GM23338 (cell line): ENCODE results near the gene PPP1R3E. TPM values are rescaled to one million over a fixed set of nuclear protein-coding genes. Genes with fewer than 3 reads are reported as not detected.

Source experiments
- ATAC-seq: fragments of 200-7000 bp; cut with Tn5 transposase; 3 replicates; pipeline ENCODE4 v1.9.1; 2020
- DNase-seq: peaks from one replicate; pipeline ENCODE4 v3.0.0-alpha.2; 2015; ENCODE audit warnings: low spot score
- H2AFZ ChIP-seq: fragments of 200-600 bp; sonication (generic); 2 replicates; pipeline ENCODE4 v1.8.0; 2016; ENCODE audit warnings: antibody characterized with exemption, mild to moderate bottlenecking, moderate library complexity
- H3F3A ChIP-seq: fragments of 200-600 bp; sonication (generic); replicated peaks from 2 replicates; pipeline ENCODE4 v1.8.0; 2017; ENCODE audit warnings: antibody characterized with exemption, mixed run types, low read depth
- H3K27ac ChIP-seq: fragments of 200-600 bp; sonication (generic); 2 replicates; pipeline ENCODE4 v1.6.1; 2016; ENCODE audit warnings: low read depth
- H3K27me3 ChIP-seq: fragments of 200-600 bp; sonication (generic); 2 replicates; pipeline ENCODE4 v1.8.0; 2016; ENCODE audit warnings: mild to moderate bottlenecking, mixed run types, moderate library complexity; ENCODE audit not compliant: insufficient read depth
- H3K36me3 ChIP-seq: fragments of 200-600 bp; sonication (generic); 2 replicates; pipeline ENCODE4 v1.8.0; 2016; ENCODE audit warnings: mild to moderate bottlenecking; ENCODE audit not compliant: insufficient read depth
- H3K4me1 ChIP-seq: fragments of 200-600 bp; sonication (generic); 2 replicates; pipeline ENCODE4 v1.8.0; 2016; ENCODE audit warnings: mild to moderate bottlenecking, moderate library complexity; ENCODE audit not compliant: insufficient read depth
- H3K4me2 ChIP-seq: fragments of 200-600 bp; sonication (generic); 2 replicates; pipeline ENCODE4 v1.7.1; 2017; ENCODE audit warnings: mixed run types
- H3K4me3 ChIP-seq: fragments of 200-600 bp; sonication (generic); 2 replicates; pipeline ENCODE4 v1.6.1; 2016; ENCODE audit warnings: mixed run types
- H3K79me2 ChIP-seq: fragments of 200-600 bp; sonication (generic); replicated peaks from 2 replicates; pipeline ENCODE4 v1.8.0; 2017; ENCODE audit warnings: mild to moderate bottlenecking; ENCODE audit not compliant: insufficient read depth
- H3K9me2 ChIP-seq: fragments of 200-600 bp; sonication (generic); 2 replicates; pipeline ENCODE4 v1.8.0; 2017; ENCODE audit not compliant: insufficient read depth
- H4K20me1 ChIP-seq: fragments of 200-600 bp; sonication (generic); replicated peaks from 2 replicates; pipeline ENCODE4 v1.8.0; 2017; ENCODE audit warnings: mild to moderate bottlenecking; ENCODE audit not compliant: insufficient read depth
- H3K27ac Mint-ChIP-seq: 2 replicates; pipeline ENCODE4 v1.8.0; 2020; ENCODE audit warnings: inconsistent platforms, mild to moderate bottlenecking, moderate library complexity, mixed read lengths
- H3K27me3 Mint-ChIP-seq: 3 replicates; pipeline ENCODE4 v1.8.0; 2022; ENCODE audit warnings: low read depth, mild to moderate bottlenecking, moderate library complexity, mixed read lengths, inconsistent platforms; ENCODE audit not compliant: insufficient read depth, poor library complexity
- H3K36me3 Mint-ChIP-seq: 3 replicates; pipeline ENCODE4 v1.8.0; 2021; ENCODE audit warnings: low read depth, mild to moderate bottlenecking, inconsistent platforms, moderate library complexity, mixed read lengths
- H3K4me1 Mint-ChIP-seq: 3 replicates; pipeline ENCODE4 v1.8.0; 2020; ENCODE audit warnings: mild to moderate bottlenecking, inconsistent platforms, mixed read lengths
- H3K4me3 Mint-ChIP-seq: 3 replicates; pipeline ENCODE4 v1.8.0; 2021; ENCODE audit warnings: moderate library complexity, mild to moderate bottlenecking, inconsistent platforms, mixed read lengths
- H3K9me3 Mint-ChIP-seq: 3 replicates; pipeline ENCODE4 v1.8.0; 2020; ENCODE audit warnings: moderate library complexity, mild to moderate bottlenecking, inconsistent platforms, mixed read lengths
- EZH2 ChIP-seq: fragments of 200-600 bp; sonication (generic); IDR thresholded peaks from one replicate; pipeline ENCODE4 v1.8.0; 2017; ENCODE audit warnings: antibody characterized with exemption, mild to moderate bottlenecking, low read depth; ENCODE audit not compliant: unreplicated experiment
- EZH2phosphoT487 ChIP-seq: fragments of 200-600 bp; sonication (generic); IDR thresholded peaks from one replicate; pipeline ENCODE4 v1.8.1; 2018; ENCODE audit warnings: antibody characterized with exemption; ENCODE audit not compliant: unreplicated experiment
- JUNB ChIP-seq: IDR thresholded peaks from one replicate; pipeline ENCODE4 v1.6.1; 2016; ENCODE audit warnings: antibody characterized with exemption; ENCODE audit not compliant: unreplicated experiment
- NANOG ChIP-seq: IDR thresholded peaks from 2 replicates; pipeline ENCODE4 v1.6.1; 2016; ENCODE audit warnings: antibody characterized with exemption, borderline replicate concordance
- POLR2AphosphoS5 ChIP-seq: IDR thresholded peaks from 2 replicates; pipeline ENCODE4 v1.6.1; 2016; ENCODE audit warnings: antibody characterized with exemption, low read depth
- STAT1 ChIP-seq: IDR thresholded peaks from one replicate; pipeline ENCODE4 v1.6.1; 2016; ENCODE audit warnings: antibody characterized with exemption; ENCODE audit not compliant: unreplicated experiment
- ZNF114 ChIP-seq: fragments of 250-450 bp; sonication (Bioruptor Pico); IDR thresholded peaks from 2 replicates; pipeline ENCODE4 v1.5.0; 2020; ENCODE audit warnings: mild to moderate bottlenecking, moderate library complexity
- polyA plus RNA-seq: library from polyadenylated mRNA; unstranded; fragments of >200 nt; fragmentation: Nextera tagmentation; extraction: Ambion mirVana; gene quantifications from 2 replicates; pipeline ENCODE4 v1.2.1, GENCODE V29; 2016
- total RNA-seq: library from RNA; depleted of rRNA; stranded (reverse); fragments of >200 nt; shearing (Covaris generic); gene quantifications from 2 replicates; pipeline ENCODE4 v1.2.3, GENCODE V29; 2014
- TF ChIP-seq, protein P1 (sequence below), 2 experiments: fragments of 200-600 bp in 1 of 2; sonication (generic) in 1 of 2; conservative IDR thresholded peaks; 2 replicates each; pipeline versions ENCODE4 v1.5.1 to v1.6.1; 2016 to 2017; ENCODE audit warnings: antibody characterized with exemption in 2 of 2, low read depth in 2 of 2, mild to moderate bottlenecking in 2 of 2, moderate library complexity in 1 of 2
- TF ChIP-seq, protein P2 (sequence below): IDR thresholded peaks from 2 replicates; pipeline ENCODE4 v1.6.1; 2016; ENCODE audit warnings: antibody characterized with exemption
- TF ChIP-seq, protein P3 (sequence below): fragments of 250-450 bp; sonication (Bioruptor Pico); IDR thresholded peaks from 2 replicates; pipeline ENCODE4 v1.5.0; 2020; ENCODE audit warnings: mild to moderate bottlenecking, moderate library complexity

The PPP1R3E gene
- total and polyA plus RNA-seq, 2 experiments from 2014 or later = 2.3 to 2.5 TPM

DNA sequence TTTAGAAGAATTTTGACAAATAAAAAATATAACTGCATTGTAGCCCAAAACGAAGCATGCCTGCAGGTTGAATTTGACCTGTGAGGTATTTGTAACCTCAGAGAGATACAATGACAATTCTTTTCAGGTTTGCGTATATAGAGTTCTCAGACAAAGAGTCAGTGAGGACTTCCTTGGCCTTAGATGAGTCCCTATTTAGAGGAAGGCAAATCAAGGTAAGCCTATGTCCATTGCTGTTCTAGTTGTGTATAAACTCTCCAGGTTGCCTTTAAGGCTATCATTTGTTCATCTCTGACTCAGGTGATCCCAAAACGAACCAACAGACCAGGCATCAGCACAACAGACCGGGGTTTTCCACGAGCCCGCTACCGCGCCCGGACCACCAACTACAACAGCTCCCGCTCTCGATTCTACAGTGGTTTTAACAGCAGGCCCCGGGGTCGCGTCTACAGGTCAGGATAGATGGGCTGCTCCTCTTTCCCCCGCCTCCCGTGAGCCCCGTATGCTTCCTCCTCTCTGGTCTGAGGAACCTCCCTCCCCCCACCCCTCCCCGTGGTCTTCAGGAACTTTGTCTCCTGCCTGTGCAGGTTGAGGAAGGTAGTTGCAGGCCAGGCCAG is 21.3 kb upstream of the PPP1R3E start:
- Histone ChIP-seq H4K20me1 (peaks cover 9% of the 10 kb centered on the region; the same call in 1 of the 2 replicates), H3K27ac (no peak overlapping the region), H3K36me3 (peaks cover 28% of the 10 kb centered on the region), H2AFZ (no peak overlapping the region), H3F3A (peaks cover 43% of the 10 kb centered on the region), H3K9me2 (peaks cover 7% of the 10 kb centered on the region; the same call in 1 of the 2 replicates), H3K4me3 (no peak overlapping the region), H3K27me3 (no peaks in the 10 kb centered on the region), H3K79me2 (peaks cover 21% of the 10 kb centered on the region), H3K4me2 (no peak overlapping the region), H3K4me1 (peaks cover 10% of the 10 kb centered on the region)
- no peak overlapping the region for H3K4me3 Mint-ChIP-seq
- no peak overlapping the region; the same call in 1 of the 2 replicates for H3K27ac Mint-ChIP-seq
- H3K4me1 Mint-ChIP-seq = peaks cover 26% of the 10 kb centered on the region
- ATAC-seq = no peak
- TF ChIP-seq, protein P1, sequence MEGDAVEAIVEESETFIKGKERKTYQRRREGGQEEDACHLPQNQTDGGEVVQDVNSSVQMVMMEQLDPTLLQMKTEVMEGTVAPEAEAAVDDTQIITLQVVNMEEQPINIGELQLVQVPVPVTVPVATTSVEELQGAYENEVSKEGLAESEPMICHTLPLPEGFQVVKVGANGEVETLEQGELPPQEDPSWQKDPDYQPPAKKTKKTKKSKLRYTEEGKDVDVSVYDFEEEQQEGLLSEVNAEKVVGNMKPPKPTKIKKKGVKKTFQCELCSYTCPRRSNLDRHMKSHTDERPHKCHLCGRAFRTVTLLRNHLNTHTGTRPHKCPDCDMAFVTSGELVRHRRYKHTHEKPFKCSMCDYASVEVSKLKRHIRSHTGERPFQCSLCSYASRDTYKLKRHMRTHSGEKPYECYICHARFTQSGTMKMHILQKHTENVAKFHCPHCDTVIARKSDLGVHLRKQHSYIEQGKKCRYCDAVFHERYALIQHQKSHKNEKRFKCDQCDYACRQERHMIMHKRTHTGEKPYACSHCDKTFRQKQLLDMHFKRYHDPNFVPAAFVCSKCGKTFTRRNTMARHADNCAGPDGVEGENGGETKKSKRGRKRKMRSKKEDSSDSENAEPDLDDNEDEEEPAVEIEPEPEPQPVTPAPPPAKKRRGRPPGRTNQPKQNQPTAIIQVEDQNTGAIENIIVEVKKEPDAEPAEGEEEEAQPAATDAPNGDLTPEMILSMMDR (conservative IDR thresholded peaks at IDR 0.05; ENCODE audit: low read depth in 2 of 2) = no peak
- TF ChIP-seq EZH2 = no peak
- no peak for TF ChIP-seq NANOG
- TF ChIP-seq STAT1 = no peak
- TF ChIP-seq, protein P2, sequence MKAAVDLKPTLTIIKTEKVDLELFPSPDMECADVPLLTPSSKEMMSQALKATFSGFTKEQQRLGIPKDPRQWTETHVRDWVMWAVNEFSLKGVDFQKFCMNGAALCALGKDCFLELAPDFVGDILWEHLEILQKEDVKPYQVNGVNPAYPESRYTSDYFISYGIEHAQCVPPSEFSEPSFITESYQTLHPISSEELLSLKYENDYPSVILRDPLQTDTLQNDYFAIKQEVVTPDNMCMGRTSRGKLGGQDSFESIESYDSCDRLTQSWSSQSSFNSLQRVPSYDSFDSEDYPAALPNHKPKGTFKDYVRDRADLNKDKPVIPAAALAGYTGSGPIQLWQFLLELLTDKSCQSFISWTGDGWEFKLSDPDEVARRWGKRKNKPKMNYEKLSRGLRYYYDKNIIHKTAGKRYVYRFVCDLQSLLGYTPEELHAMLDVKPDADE = no peak
- TF ChIP-seq POLR2AphosphoS5 = no peak
- TF ChIP-seq ZNF114 (CRISPR knock-in tag) = no peak
- TF ChIP-seq JUNB = no peak
- no peak for TF ChIP-seq EZH2phosphoT487
- TF ChIP-seq, protein P3, sequence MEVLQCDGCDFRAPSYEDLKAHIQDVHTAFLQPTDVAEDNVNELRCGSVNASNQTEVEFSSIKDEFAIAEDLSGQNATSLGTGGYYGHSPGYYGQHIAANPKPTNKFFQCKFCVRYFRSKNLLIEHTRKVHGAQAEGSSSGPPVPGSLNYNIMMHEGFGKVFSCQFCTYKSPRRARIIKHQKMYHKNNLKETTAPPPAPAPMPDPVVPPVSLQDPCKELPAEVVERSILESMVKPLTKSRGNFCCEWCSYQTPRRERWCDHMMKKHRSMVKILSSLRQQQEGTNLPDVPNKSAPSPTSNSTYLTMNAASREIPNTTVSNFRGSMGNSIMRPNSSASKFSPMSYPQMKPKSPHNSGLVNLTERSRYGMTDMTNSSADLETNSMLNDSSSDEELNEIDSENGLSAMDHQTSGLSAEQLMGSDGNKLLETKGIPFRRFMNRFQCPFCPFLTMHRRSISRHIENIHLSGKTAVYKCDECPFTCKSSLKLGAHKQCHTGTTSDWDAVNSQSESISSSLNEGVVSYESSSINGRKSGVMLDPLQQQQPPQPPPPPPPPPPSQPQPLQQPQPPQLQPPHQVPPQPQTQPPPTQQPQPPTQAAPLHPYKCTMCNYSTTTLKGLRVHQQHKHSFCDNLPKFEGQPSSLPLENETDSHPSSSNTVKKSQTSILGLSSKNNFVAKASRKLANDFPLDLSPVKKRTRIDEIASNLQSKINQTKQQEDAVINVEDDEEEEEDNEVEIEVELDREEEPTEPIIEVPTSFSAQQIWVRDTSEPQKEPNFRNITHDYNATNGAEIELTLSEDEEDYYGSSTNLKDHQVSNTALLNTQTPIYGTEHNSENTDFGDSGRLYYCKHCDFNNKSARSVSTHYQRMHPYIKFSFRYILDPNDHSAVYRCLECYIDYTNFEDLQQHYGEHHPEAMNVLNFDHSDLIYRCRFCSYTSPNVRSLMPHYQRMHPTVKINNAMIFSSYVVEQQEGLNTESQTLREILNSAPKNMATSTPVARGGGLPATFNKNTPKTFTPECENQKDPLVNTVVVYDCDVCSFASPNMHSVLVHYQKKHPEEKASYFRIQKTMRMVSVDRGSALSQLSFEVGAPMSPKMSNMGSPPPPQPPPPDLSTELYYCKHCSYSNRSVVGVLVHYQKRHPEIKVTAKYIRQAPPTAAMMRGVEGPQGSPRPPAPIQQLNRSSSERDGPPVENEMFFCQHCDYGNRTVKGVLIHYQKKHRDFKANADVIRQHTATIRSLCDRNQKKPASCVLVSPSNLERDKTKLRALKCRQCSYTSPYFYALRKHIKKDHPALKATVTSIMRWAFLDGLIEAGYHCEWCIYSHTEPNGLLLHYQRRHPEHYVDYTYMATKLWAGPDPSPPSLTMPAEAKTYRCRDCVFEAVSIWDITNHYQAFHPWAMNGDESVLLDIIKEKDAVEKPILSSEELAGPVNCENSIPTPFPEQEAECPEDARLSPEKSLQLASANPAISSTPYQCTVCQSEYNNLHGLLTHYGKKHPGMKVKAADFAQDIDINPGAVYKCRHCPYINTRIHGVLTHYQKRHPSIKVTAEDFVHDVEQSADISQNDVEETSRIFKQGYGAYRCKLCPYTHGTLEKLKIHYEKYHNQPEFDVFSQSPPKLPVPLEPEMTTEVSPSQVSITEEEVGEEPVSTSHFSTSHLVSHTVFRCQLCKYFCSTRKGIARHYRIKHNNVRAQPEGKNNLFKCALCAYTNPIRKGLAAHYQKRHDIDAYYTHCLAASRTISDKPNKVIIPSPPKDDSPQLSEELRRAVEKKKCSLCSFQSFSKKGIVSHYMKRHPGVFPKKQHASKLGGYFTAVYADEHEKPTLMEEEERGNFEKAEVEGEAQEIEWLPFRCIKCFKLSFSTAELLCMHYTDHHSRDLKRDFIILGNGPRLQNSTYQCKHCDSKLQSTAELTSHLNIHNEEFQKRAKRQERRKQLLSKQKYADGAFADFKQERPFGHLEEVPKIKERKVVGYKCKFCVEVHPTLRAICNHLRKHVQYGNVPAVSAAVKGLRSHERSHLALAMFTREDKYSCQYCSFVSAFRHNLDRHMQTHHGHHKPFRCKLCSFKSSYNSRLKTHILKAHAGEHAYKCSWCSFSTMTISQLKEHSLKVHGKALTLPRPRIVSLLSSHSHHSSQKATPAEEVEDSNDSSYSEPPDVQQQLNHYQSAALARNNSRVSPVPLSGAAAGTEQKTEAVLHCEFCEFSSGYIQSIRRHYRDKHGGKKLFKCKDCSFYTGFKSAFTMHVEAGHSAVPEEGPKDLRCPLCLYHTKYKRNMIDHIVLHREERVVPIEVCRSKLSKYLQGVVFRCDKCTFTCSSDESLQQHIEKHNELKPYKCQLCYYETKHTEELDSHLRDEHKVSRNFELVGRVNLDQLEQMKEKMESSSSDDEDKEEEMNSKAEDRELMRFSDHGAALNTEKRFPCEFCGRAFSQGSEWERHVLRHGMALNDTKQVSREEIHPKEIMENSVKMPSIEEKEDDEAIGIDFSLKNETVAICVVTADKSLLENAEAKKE (CRISPR knock-in tag) = no peak
- H3K36me3 Mint-ChIP-seq = peaks cover 45% of the 10 kb centered on the region
- peaks cover 11% of the 10 kb centered on the region for H3K27me3 Mint-ChIP-seq
- no peak for DNase-seq
- no peaks in the 10 kb centered on the region for H3K9me3 Mint-ChIP-seq
